Caco-2 (cell line): ENCODE data around the gene PHF11. TPM values are rescaled to one million over a fixed set of nuclear protein-coding genes. Genes with fewer than 3 reads are reported as not detected.

Experiments used
- BruUV-seq: library from RNA; stranded (reverse); fragments of 400-500 nt; replicated peaks from 2 replicates; lab custom pipeline; 2021; lab: Mats Ljungman, UMichigan
- CTCF ChIA-PET: fragments of 300-600 bp; sonication (Branson Sonifier 250); formaldehyde crosslinking; loops from one replicate; lab custom pipeline; 2022; ENCODE audit warnings: antibody characterized with exemption; lab: Charles Lee
- POLR2A ChIA-PET: fragments of 300-600 bp; sonication (Branson Sonifier 250); formaldehyde crosslinking; loops from one replicate; lab custom pipeline; 2022; ENCODE audit warnings: antibody characterized with exemption; lab: Charles Lee
- DNase-seq, 2 experiments: peaks; one replicate each; pipeline versions ENCODE4 v3.0.0 to v3.0.0-alpha.2; 2020 to 2022
- H3K27me3 ChIP-seq: replicated peaks from 2 replicates; pipeline ENCODE4 v1.6.0; 2011; ENCODE audit warnings: low read length; ENCODE audit not compliant: control insufficient read depth, insufficient read depth
- H3K36me3 ChIP-seq: 2 replicates; pipeline ENCODE4 v1.5.1; 2011; ENCODE audit warnings: low read length; ENCODE audit not compliant: control insufficient read depth, insufficient read depth
- H3K4me1 ChIP-seq: fragments of 250-450 bp; sonication (Bioruptor Pico); 2 replicates; pipeline ENCODE4 v1.5.1; 2020; ENCODE audit warnings: mild to moderate bottlenecking
- H3K4me3 ChIP-seq: 2 replicates; pipeline ENCODE4 v1.5.1; 2011; ENCODE audit warnings: low read depth, mild to moderate bottlenecking, control low read depth, low read length
- H3K9me3 ChIP-seq: fragments of 250-450 bp; sonication (Bioruptor Pico); 2 replicates; pipeline ENCODE4 v1.5.1; 2020; ENCODE audit warnings: mild to moderate bottlenecking, moderate library complexity
- H3K27ac Mint-ChIP-seq: one replicate; pipeline ENCODE4 v1.8.0; 2022; ENCODE audit warnings: mixed read lengths; ENCODE audit not compliant: unreplicated experiment
- H3K27me3 Mint-ChIP-seq: one replicate; pipeline ENCODE4 v1.8.0; 2022; ENCODE audit warnings: mixed read lengths; ENCODE audit not compliant: insufficient read depth, unreplicated experiment
- H3K36me3 Mint-ChIP-seq: one replicate; pipeline ENCODE4 v1.8.0; 2022; ENCODE audit warnings: mild to moderate bottlenecking, mixed read lengths; ENCODE audit not compliant: insufficient read depth, unreplicated experiment
- H3K4me1 Mint-ChIP-seq: one replicate; pipeline ENCODE4 v1.8.0; 2022; ENCODE audit warnings: low read depth, mixed read lengths; ENCODE audit not compliant: unreplicated experiment
- H3K4me3 Mint-ChIP-seq: one replicate; pipeline ENCODE4 v1.8.0; 2022; ENCODE audit warnings: mild to moderate bottlenecking, moderate library complexity, mixed read lengths; ENCODE audit not compliant: unreplicated experiment
- H3K9me3 Mint-ChIP-seq: one replicate; pipeline ENCODE4 v1.8.0; 2022; ENCODE audit warnings: mixed read lengths; ENCODE audit not compliant: unreplicated experiment
- CTCF ChIP-seq, 2 experiments: fragments of 200-600 bp in 1 of 2; IDR thresholded peaks; 1 replicate in 1 of 2; 2 replicates in 1 of 2; pipeline versions ENCODE4 v1.5.1 to v1.8.0; 2011 to 2022; ENCODE audit warnings: antibody characterized with exemption in 1 of 2, control low read depth in 1 of 2, inconsistent platforms in 1 of 2, low read depth in 1 of 2, low read length in 1 of 2, mild to moderate bottlenecking in 1 of 2, moderate library complexity in 1 of 2; ENCODE audit not compliant: insufficient read depth in 1 of 2, severe bottlenecking in 1 of 2, unreplicated experiment in 1 of 2
- intact Hi-C: fragments of 100-400 bp; cut with micrococcal nuclease; formaldehyde crosslinking; loops from one replicate; pipeline ENCODE4 v1.10.0; 2022; ENCODE audit not compliant: unreplicated experiment
- total RNA-seq: library from RNA; stranded (reverse); gene quantifications from 2 replicates; pipeline ENCODE4 v1.2.3, GENCODE V29; 2022

Gene PHF11
- total RNA-seq, 1 experiment from 2014 or later: 1.8 TPM

GRCh38 chr13:49553888-49554287 lies 58.1 kb downstream of the PHF11 start:
- Histone ChIP-seq H3K4me1 (no peaks in the 10 kb centered on the region), H3K9me3 (no peaks in the 10 kb centered on the region), H3K36me3 (peaks cover 2% of the 10 kb centered on the region; the same call in 1 of the 2 replicates), H3K4me3 (no peak overlapping the region), H3K27me3 (no peaks in the 10 kb centered on the region)
- Mint-ChIP-seq H3K4me3 (no peak overlapping the region), H3K36me3 (peaks cover 12% of the 10 kb centered on the region), H3K27ac (no peak overlapping the region), H3K27me3 (no peaks in the 10 kb centered on the region), H3K9me3 (no peaks in the 10 kb centered on the region), H3K4me1 (no peaks in the 10 kb centered on the region)
- no TSS peak for BruUV-seq
- TF ChIP-seq CTCF (IDR thresholded peaks at IDR 0.05; ENCODE audit: insufficient read depth in 1 of 2, low read depth in 1 of 2, low read length in 1 of 2, severe bottlenecking in 1 of 2, unreplicated experiment in 1 of 2): no peak
- no peak for DNase-seq
- intact Hi-C loops: no loop called here
- ChIA-PET CTCF (no interaction called here), POLR2A (no interaction called here)

DNA sequence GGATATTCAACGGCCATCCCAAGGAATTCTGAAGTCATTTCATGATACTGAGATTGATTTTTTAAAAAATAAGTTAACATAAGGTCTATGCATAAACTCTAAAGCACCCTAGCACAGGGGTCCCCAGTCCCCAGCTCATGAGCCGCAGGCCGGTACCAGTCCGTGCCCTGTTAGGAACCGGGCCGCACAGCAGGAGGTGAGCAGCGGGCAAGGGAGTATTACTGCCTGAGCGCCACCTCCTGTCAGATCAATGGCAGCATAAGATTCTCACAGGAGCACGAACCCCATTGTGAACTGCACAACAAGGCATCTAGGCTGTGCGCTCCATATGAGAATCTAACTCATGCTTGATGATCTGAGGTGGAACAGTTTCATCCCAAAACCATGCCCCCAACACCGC lies 58.6 kb downstream of the PHF11 start:
- no peak overlapping the region for H3K27ac Mint-ChIP-seq
- Histone ChIP-seq H3K4me1 (no peaks in the 10 kb centered on the region), H3K9me3 (no peaks in the 10 kb centered on the region), H3K27me3 (no peaks in the 10 kb centered on the region), H3K4me3 (no peak overlapping the region), H3K36me3 (peaks cover 2% of the 10 kb centered on the region; the same call in 1 of the 2 replicates)
- H3K27me3 Mint-ChIP-seq: no peaks in the 10 kb centered on the region
- CTCF ChIA-PET: no interaction called here
- no peak overlapping the region for H3K4me3 Mint-ChIP-seq
- no TSS peak for BruUV-seq
- DNase-seq: no peak
- no peak for TF ChIP-seq CTCF (IDR thresholded peaks at IDR 0.05; ENCODE audit: insufficient read depth in 1 of 2, low read depth in 1 of 2, low read length in 1 of 2, severe bottlenecking in 1 of 2, unreplicated experiment in 1 of 2)
- H3K9me3 Mint-ChIP-seq: no peaks in the 10 kb centered on the region
- intact Hi-C loops: no loop called here
- POLR2A ChIA-PET: no interaction called here
- peaks cover 14% of the 10 kb centered on the region for H3K36me3 Mint-ChIP-seq
- H3K4me1 Mint-ChIP-seq: no peaks in the 10 kb centered on the region

GRCh38 chr13:49559006-49559405 lies 63.3 kb downstream of the PHF11 start:
- Histone ChIP-seq H3K4me3 (no peak overlapping the region), H3K4me1 (peaks cover 11% of the 10 kb centered on the region), H3K36me3 (0 out of 2 replicates have a peak, but pooled peaks cover 1% of the 10 kb centered on the region), H3K27me3 (no peaks in the 10 kb centered on the region), H3K9me3 (no peaks in the 10 kb centered on the region)
- Mint-ChIP-seq H3K4me3 (no peak overlapping the region), H3K27ac (no peak overlapping the region), H3K4me1 (peaks cover 21% of the 10 kb centered on the region), H3K27me3 (no peaks in the 10 kb centered on the region), H3K9me3 (no peaks in the 10 kb centered on the region), H3K36me3 (peaks cover 28% of the 10 kb centered on the region)
- TF ChIP-seq CTCF (IDR thresholded peaks at IDR 0.05; ENCODE audit: insufficient read depth in 1 of 2, low read depth in 1 of 2, low read length in 1 of 2, severe bottlenecking in 1 of 2, unreplicated experiment in 1 of 2): no peak
- CTCF ChIA-PET: interaction anchor here (1.3 kb wide), 1 partner anchor 48 kb away, joined by 4 read pairs; no protein-coding TSS in a partner anchor
- BruUV-seq: no TSS peak
- intact Hi-C loops: no loop called here
- DNase-seq: no peak
- POLR2A ChIA-PET: no interaction called here
